Measurements from ENCODE around the gene TMEM165.
"Not testable (repeated sequence)": the region's sequence is repeated elsewhere in the genome, so short reads cannot be mapped to it uniquely, and the experiment has no call there.

Gene TMEM165

GRCh38 chr4:55395529-55396307 is at the start of gene TMEM165:
TSS of gene TMEM165 (plus strand) at chr4:55395957. CDS start at chr4:55396190, 233 bp downstream.
- DNase-seq, result peak; percentile 73

DNA sequence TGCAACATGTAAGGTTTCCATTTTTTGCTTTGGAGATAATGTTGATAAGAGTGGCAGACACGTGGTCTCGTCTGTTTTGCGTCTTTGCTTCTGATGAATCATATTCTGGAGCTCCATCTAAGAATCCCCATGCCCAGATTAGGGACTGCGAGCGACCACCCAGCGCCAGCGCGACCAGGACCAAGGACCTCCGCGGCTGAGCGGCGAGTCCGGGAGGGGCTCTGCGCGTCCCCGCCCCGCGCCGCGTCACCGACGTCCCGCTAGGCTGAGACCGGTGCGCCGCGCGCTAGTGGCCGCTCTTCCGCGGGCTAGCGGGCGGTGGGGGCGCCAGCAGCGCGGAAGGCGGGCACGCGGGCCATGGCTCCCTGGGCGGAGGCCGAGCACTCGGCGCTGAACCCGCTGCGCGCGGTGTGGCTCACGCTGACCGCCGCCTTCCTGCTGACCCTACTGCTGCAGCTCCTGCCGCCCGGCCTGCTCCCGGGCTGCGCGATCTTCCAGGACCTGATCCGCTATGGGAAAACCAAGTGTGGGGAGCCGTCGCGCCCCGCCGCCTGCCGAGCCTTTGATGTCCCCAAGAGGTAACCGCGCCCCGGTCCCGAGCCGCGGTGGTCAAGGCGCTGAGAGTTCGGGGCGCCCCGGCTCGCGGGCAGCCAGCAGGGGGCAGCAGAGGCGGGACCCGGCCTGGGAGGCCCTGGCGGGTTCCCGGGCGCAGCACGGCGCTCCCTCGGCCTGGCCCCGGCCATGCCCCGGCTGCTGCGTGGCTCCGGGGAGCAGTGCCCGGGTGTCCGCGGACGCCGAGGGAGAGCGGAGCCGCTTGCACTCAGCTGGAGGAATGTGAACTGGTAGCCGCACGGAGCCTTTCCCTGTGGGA is 49.5 kb upstream of the TMEM165 start, which contains the start of gene SRD5A3:
SRD5A3 (plus strand) TSS at position 263 of the 871 bp plus-strand sequence; CDS start at position 358, 95 bp downstream.
- DNase-seq, result no peak

- DNase-seq, result no peak
Measured at GRCh38 chr4:55346851-55347255, 48.9 kb upstream of the TMEM165 start.

- DNase-seq, result no peak
Measured at GRCh38 chr4:55347610-55348228, 48.0 kb upstream of the TMEM165 start.

GRCh38 chr4:55348466-55348865 is 47.3 kb upstream of the TMEM165 start:
- no peak for DNase-seq

- not testable (repeated sequence) for DNase-seq
Measured at GRCh38 chr4:55350870-55351269, 44.9 kb upstream of the TMEM165 start.

- DNase-seq, result no peak
Measured at GRCh38 chr4:55351824-55352223, 43.9 kb upstream of the TMEM165 start.

GRCh38 chr4:55352726-55353125 is 43.0 kb upstream of the TMEM165 start:
- no peak for DNase-seq

GRCh38 chr4:55353228-55353747 is 42.5 kb upstream of the TMEM165 start:
- DNase-seq, result not testable (repeated sequence)

DNA sequence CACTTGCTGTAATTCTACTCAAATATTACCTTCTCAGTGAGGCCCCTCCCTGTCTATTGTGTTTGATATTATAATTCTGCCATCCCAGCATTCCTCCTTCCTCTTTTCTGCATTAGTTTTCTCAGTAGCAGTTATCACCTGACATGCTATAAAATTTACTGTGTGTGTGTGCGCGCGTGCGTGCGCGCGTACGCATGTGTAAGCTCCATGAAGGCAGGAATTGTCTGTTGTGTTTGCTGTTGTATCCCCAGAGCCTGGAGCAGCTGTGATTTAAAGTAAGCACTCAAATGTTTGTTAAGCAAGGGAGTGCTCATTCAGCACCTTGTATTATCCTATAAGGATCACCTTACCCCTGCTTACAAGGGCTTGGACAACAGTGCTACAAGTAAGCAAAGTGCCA is 41.1 kb upstream of the TMEM165 start:
- DNase-seq, result no peak

DNA sequence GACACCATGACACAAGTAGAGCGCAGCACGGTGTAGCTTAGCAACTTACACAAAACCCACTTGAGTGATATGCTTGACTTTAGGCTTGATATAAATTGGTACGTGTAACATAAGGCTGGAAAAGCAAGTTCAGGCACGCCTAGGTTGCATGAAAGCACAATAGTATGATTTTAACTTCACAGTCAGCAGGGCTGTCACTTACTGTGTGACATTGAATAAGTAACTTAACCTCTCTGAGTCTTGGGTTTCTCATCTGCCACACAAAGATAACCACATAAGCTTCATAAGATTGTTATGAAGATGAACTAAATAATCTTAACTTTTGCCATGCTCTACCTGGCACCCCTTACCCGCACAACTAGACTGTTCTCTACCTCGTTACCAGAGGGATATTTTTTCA is 40.2 kb upstream of the TMEM165 start:
- no peak for DNase-seq

DNA sequence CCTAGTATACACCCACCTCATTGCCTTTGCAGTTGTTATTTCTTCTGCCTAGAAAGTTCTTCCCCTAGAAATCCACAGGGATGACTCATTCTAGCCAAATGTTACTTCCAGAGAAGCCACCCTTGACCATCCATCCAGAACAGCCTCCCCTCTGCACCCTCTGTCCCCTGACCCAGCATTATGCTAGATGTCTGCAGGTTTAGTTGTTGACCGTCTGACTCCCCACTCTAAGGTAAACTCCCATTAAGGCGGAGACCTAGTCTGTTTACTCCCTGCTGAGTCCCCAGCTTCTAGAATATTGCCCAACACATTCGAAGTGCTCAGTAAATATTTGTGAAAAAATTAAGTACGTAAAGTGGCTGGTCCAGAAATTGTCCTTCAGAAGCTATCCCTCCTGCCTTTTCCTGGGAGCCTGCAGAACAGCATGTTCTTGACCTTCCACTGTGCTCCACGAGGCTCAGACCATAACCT is 38.7 kb upstream of the TMEM165 start:
- no peak for DNase-seq

GRCh38 chr4:55358246-55358645 is 37.5 kb upstream of the TMEM165 start:
- no peak for DNase-seq

DNA sequence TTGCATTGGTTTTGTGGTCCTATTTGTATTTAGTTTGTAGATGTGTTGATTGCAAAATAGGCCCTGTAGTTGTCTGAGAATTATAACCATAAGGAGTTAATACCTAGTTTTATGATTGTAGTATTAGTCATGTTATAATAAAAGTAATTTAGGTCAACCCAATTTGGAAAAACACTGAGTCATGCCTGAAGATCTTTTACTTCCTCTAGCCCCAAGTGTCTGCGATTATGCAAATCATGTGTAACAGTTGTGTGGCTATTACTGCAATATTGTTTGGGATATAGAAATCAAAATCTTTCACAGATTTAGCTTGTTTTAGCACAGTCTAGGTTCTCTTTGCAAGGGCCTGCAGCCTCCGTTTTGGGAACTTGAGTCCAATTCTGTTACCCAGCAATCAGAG is 37.1 kb upstream of the TMEM165 start:
- DNase-seq, result no peak

DNA sequence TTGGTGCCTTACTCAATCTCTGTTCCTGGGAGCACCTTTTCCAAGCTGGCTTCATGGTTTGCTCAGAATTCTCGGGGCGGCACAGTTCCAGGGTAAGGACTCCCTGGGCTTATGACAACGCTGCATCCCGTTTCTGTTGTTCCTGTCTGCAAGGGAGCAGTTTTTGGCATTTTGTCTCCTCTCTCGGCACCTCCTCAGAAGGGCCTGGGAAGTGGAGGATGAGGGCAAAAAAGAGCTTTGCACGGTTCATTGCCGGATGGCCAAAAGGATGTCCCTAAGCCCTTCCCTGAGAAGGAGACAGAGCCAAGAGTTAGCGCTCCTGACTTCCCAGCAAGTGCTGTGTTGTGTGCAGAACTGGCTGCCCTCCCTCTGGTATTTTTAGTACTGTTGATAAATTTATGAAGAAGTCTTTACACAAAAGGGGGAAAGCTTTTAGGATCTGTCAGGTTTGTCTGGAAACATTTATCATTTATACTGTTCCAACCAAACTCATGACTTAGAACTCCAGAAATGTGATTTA is 36.3 kb upstream of the TMEM165 start:
- DNase-seq, result no peak

DNA sequence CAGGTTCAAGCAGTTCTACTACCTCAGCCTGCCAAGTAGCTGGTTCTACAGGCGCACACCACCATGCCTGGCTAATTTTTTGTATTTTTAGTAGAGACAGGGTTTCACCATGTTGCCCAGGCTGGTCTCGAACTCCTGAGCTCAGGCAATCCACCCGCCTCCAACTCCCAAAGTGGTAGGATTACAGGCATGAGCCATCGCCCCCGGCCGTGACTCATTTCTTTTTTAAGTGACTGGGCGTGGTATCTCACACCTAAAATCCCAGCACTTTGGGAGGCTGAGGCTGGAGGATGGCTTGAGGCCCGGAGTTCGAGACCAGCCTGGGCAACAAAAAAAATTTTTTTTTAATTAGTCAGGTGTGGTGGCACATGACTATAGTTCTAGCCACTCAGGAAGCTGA is 32.8 kb upstream of the TMEM165 start:
- not testable (repeated sequence) for DNase-seq

- no peak for DNase-seq
Measured at GRCh38 chr4:55363691-55364351, 31.9 kb upstream of the TMEM165 start.

DNA sequence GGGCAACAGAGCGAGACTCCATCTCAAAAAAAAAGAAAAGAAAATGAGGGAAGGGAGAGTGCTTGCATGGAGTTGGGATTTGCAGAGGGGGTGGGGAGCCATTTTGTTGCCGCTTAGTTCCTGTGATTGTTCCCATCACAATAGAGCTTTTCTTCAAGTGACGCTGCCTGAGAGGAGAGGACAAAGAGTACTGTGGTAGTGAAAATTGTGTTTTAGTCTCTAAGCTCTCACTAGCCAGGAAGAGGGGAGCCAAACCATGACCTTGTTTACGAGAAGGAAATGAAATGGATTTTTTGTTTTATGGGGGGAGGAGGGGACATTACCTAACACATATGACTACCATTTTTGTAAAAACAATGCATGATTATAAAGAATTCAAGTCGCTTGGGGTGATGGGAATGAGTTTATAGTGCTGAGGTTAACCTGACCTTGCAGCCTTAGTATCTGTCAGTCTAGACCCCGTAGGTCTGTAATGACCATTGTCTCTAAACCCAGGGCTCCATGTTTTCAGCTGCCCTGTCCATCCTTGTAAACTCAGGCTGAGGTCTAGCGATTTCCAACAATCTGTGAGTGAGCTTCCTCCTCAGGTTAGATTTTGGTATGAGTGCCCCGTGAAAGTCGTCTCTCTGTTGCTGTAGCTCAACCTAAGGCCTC is 30.9 kb upstream of the TMEM165 start:
- DNase-seq, result no peak

DNA sequence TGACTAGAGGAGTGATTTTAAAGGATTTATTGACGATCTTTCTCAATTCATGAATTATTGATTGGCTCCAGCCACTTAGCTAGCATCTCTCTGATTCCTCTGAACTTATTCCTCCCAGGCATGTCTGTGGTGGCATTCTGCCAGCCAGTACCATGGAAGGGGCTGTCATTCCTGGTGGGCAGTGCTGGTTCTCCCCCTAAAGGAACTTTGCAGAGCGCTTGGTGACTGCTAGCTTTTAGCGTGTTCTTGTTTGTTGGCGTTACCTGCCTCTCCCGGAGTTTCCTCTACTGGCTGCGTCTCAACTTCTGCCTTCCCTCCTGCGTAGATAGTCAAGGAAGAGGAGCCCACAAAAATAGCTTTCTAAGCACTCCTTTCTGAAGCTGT is 30.4 kb upstream of the TMEM165 start:
- no peak for DNase-seq

- no peak for DNase-seq
Measured at GRCh38 chr4:55366621-55367020, 29.1 kb upstream of the TMEM165 start.

DNA sequence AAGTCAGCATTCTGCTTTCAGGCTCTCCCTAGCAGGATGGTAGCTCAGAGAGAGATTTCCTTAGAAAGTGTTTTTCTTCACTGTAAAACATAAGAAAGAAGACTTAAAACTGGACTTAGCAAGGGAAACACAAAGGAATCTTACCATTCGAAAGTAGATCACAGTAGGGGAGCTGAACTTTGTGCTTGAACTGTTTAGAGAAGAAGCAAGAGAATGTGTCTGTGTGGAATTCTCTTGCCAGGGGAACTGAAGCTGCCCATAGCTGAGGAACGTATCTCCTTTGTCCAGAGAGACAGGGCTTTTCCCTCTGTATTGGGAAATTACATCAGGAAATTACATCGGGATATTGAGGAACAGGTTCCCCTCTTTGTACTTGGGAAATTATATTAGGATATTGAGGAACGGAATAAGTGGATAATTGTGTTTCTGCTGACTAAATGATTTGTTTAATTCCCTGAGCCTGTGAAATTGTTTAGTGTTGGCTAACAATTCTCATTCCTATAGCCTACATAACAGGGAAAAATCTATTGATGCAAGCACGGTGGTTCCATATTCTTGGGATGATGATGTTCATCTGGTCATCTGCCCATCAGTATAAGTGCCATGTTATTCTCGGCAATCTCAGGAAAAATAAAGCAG is 28.6 kb upstream of the TMEM165 start:
- DNase-seq, result no peak
